ENCODE data around the gene FGF9. TPM values are rescaled to one million over a fixed set of nuclear protein-coding genes. Genes with fewer than 3 reads are reported as not detected.
A peak's percentile ranks its signal among the peaks of the same experiment; 100 is the strongest.

Gene FGF9
- total RNA-seq, 1 experiment from 2014 or later = not detected

GRCh38 chr13:21749410-21749809 lies 78.5 kb downstream of the FGF9 start:
- Histone ChIP-seq H3K27ac (ENCODE audit: low read length) (no peak overlapping the region), H3K27me3 (ENCODE audit: low read length) (no peaks in the 10 kb centered on the region), H3K4me2 (ENCODE audit: low read length) (no peak overlapping the region), H3K9me3 (ENCODE audit: low read length) (no peaks in the 10 kb centered on the region), H3K9me2 (replicated peaks; ENCODE audit: low read length) (no peaks in the 10 kb centered on the region), H2AFZ (ENCODE audit: low read length) (no peak overlapping the region), H3K4me1 (ENCODE audit: insufficient read depth, low read length) (no peaks in the 10 kb centered on the region), H3K9ac (ENCODE audit: low read length) (no peak overlapping the region), H3K79me2 (ENCODE audit: low read length) (no peaks in the 10 kb centered on the region), H4K20me1 (ENCODE audit: low read length) (no peaks in the 10 kb centered on the region), H3K36me3 (ENCODE audit: low read depth, low read length) (no peaks in the 10 kb centered on the region), H3K4me3 (ENCODE audit: low read length) (no peak overlapping the region), H3F3A (ENCODE audit: low read length, unreplicated experiment) (no peaks in the 10 kb centered on the region)
- ChIA-PET CTCF (no interaction called here), POLR2A (ENCODE audit: unreplicated experiment) (no interaction called here)
- no peak for ATAC-seq
- TF ChIP-seq CTCF (conservative IDR thresholded peaks at IDR 0.05; ENCODE audit: low read depth, low read length) (no peak), EZH2phosphoT487 (IDR thresholded peaks at IDR 0.05; ENCODE audit: borderline replicate concordance, low read length) (no peak), EZH2 (IDR thresholded peaks at IDR 0.05; ENCODE audit: low read length, unreplicated experiment) (no peak)
- intact Hi-C loops (cut with micrococcal nuclease) = no loop called here
- no TSS peak for BruUV-seq (replicated peaks)
- DNase-seq = peak; percentile 7

DNA sequence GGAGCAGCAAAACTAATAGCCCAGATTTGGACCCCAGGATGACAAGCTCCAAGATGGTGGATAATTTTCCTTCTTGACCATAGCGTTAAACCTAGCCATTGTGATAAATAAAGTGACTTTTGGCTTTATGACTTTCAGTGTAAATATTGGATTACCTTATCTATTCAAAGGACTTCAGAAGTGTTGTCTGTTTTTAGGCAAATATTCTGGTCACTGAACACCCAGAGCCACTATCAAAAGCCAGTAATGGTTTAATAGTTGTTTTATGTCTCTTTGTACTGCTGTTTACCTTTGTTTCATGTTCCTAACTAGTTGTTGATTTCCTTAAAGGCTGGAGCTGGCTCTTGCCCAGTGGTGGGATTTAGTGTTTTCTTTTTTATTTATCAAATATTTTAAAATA lies 81.6 kb downstream of the FGF9 start:
- Histone ChIP-seq H3K4me1 (ENCODE audit: insufficient read depth, low read length) (no peaks in the 10 kb centered on the region), H3K9me3 (ENCODE audit: low read length) (no peaks in the 10 kb centered on the region), H3K27me3 (ENCODE audit: low read length) (no peaks in the 10 kb centered on the region), H2AFZ (ENCODE audit: low read length) (no peak overlapping the region), H3K27ac (ENCODE audit: low read length) (no peak overlapping the region), H3K9me2 (replicated peaks; ENCODE audit: low read length) (no peaks in the 10 kb centered on the region), H3K9ac (ENCODE audit: low read length) (no peak overlapping the region), H3F3A (ENCODE audit: low read length, unreplicated experiment) (no peaks in the 10 kb centered on the region), H3K4me2 (ENCODE audit: low read length) (no peak overlapping the region), H3K79me2 (ENCODE audit: low read length) (no peaks in the 10 kb centered on the region), H3K4me3 (ENCODE audit: low read length) (no peak overlapping the region), H4K20me1 (ENCODE audit: low read length) (no peaks in the 10 kb centered on the region), H3K36me3 (ENCODE audit: low read depth, low read length) (no peaks in the 10 kb centered on the region)
- no TSS peak for BruUV-seq (replicated peaks)
- ChIA-PET CTCF (no interaction called here), POLR2A (ENCODE audit: unreplicated experiment) (no interaction called here)
- intact Hi-C loops (cut with micrococcal nuclease) = no loop called here
- TF ChIP-seq EZH2 (IDR thresholded peaks at IDR 0.05; ENCODE audit: low read length, unreplicated experiment) = no peak
- TF ChIP-seq EZH2phosphoT487 (IDR thresholded peaks at IDR 0.05; ENCODE audit: borderline replicate concordance, low read length) = no peak
- no peak for TF ChIP-seq CTCF (conservative IDR thresholded peaks at IDR 0.05; ENCODE audit: low read depth, low read length)
- DNase-seq = no peak
- no peak for ATAC-seq

DNA sequence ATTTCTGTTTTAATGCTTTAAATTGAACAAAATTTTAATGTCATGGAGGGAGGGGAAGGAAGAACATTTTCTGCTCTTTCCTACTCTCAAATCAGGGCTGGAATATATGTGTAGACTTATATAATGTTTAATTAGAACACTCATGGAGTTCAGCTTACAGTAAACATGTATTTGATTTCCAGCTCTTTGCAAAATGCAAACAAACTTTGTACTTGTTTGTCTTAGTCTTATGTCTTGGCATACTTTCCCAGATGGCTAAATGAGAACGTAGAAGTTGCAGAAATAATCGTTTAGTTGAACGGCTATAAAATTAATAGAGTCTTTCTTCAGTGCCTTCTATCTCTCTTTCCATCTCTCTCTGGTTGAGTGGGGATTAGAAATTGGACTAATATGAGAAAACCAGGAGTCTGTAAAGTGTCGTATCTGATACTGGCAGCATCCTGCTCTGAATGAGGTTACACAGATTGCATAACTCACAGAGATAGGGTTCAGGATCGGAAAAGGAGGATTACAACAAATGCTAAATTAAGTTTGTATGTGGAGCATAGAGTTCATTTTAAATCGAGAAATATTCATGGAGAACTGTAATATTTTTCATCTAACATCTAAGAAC lies 82.3 kb downstream of the FGF9 start:
- no peaks in the 10 kb centered on the region for H3K36me3 ChIP-seq (ENCODE audit: low read depth, low read length)
- DNase-seq (no peak), ATAC-seq (no peak)
- TF ChIP-seq EZH2 (IDR thresholded peaks at IDR 0.05; ENCODE audit: low read length, unreplicated experiment) = no peak
- TF ChIP-seq CTCF (conservative IDR thresholded peaks at IDR 0.05; ENCODE audit: low read depth, low read length) = no peak
- no peak for TF ChIP-seq EZH2phosphoT487 (IDR thresholded peaks at IDR 0.05; ENCODE audit: borderline replicate concordance, low read length)
- H3K27me3 ChIP-seq (ENCODE audit: low read length) = no peaks in the 10 kb centered on the region
- no peak overlapping the region for H3K27ac ChIP-seq (ENCODE audit: low read length)
- no peaks in the 10 kb centered on the region for H4K20me1 ChIP-seq (ENCODE audit: low read length)
- no peaks in the 10 kb centered on the region for H3F3A ChIP-seq (ENCODE audit: low read length, unreplicated experiment)
- intact Hi-C loops (cut with micrococcal nuclease) = no loop called here
- no peak overlapping the region for H3K4me2 ChIP-seq (ENCODE audit: low read length)
- H3K4me1 ChIP-seq (ENCODE audit: insufficient read depth, low read length) = no peaks in the 10 kb centered on the region
- no peak overlapping the region for H3K9ac ChIP-seq (ENCODE audit: low read length)
- H3K9me2 ChIP-seq (replicated peaks; ENCODE audit: low read length) = no peaks in the 10 kb centered on the region
- no TSS peak for BruUV-seq (replicated peaks)
- ChIA-PET CTCF (no interaction called here), POLR2A (ENCODE audit: unreplicated experiment) (no interaction called here)
- H2AFZ ChIP-seq (ENCODE audit: low read length) = no peak overlapping the region
- H3K79me2 ChIP-seq (ENCODE audit: low read length) = no peaks in the 10 kb centered on the region
- no peak overlapping the region for H3K4me3 ChIP-seq (ENCODE audit: low read length)
- H3K9me3 ChIP-seq (ENCODE audit: low read length) = no peaks in the 10 kb centered on the region
